ENCODE data around the gene ING5.
A peak's percentile ranks its signal among the peaks of the same experiment; 100 is the strongest.

The ING5 gene

GRCh38 chr2:241701399-241702154 is at the start of gene ING5:
Gene ING5 (plus strand): TSS chr2:241702039. CDS start chr2:241702066, 27 bp downstream.
- Histone ChIP-seq H3K9me3 (ENCODE audit: low read length) (peaks cover 6% of the 10 kb centered on the region), H3K27ac (ENCODE audit: low read depth, low read length, poor library complexity, severe bottlenecking) (peak within 1 kb of the TSS; percentile 77), H3K27me3 (ENCODE audit: insufficient read depth, low read length) (no peaks in the 10 kb centered on the region), H3K9me2 (ENCODE audit: low read depth, low read length) (no peaks in the 10 kb centered on the region), H3K4me3 (ENCODE audit: low read depth, low read length, poor library complexity, severe bottlenecking) (peak within 1 kb of the TSS; percentile 77), H3K79me2 (ENCODE audit: insufficient read depth, low read length) (peaks cover 7% of the 10 kb centered on the region; the same call in 1 of the 2 replicates), H2AFZ (ENCODE audit: low read length) (no peak within 1 kb of the TSS), H3K9ac (ENCODE audit: low read length) (peak within 1 kb of the TSS; percentile 93), H4K20me1 (ENCODE audit: insufficient read depth, low read length) (no peaks in the 10 kb centered on the region), H3K36me3 (ENCODE audit: insufficient read depth, low read length) (peaks cover 22% of the 10 kb centered on the region), H3K4me1 (ENCODE audit: insufficient read depth, low read length, severe bottlenecking) (peaks cover 19% of the 10 kb centered on the region), H3F3A (ENCODE audit: insufficient read depth, low read length) (no peaks in the 10 kb centered on the region), H3K4me2 (ENCODE audit: low read length) (peak within 1 kb of the TSS; percentile 90)
- TF ChIP-seq CTCF (IDR thresholded peaks at IDR 0.05; ENCODE audit: low read length) (no peak), EZH2 (IDR thresholded peaks at IDR 0.05; ENCODE audit: borderline replicate concordance, low read length) (no peak)

- Histone ChIP-seq H3K27me3 (ENCODE audit: insufficient read depth, low read length) (no peaks in the 10 kb centered on the region), H3K79me2 (ENCODE audit: insufficient read depth, low read length) (no peaks in the 10 kb centered on the region), H3K9me2 (ENCODE audit: low read depth, low read length) (no peaks in the 10 kb centered on the region), H3K4me3 (ENCODE audit: low read depth, low read length, poor library complexity, severe bottlenecking) (no peak overlapping the region), H3K27ac (ENCODE audit: low read depth, low read length, poor library complexity, severe bottlenecking) (no peak overlapping the region), H4K20me1 (ENCODE audit: insufficient read depth, low read length) (no peaks in the 10 kb centered on the region), H3K9me3 (ENCODE audit: low read length) (no peaks in the 10 kb centered on the region), H3K9ac (ENCODE audit: low read length) (no peak overlapping the region), H3K4me2 (ENCODE audit: low read length) (no peak overlapping the region), H3K4me1 (ENCODE audit: insufficient read depth, low read length, severe bottlenecking) (no peaks in the 10 kb centered on the region), H3F3A (ENCODE audit: insufficient read depth, low read length) (no peaks in the 10 kb centered on the region), H2AFZ (ENCODE audit: low read length) (no peak overlapping the region), H3K36me3 (ENCODE audit: insufficient read depth, low read length) (peaks cover 62% of the 10 kb centered on the region)
- TF ChIP-seq EZH2 (IDR thresholded peaks at IDR 0.05; ENCODE audit: borderline replicate concordance, low read length) (no peak), CTCF (IDR thresholded peaks at IDR 0.05; ENCODE audit: low read length) (no peak)
Measured at GRCh38 chr2:241652142-241652541, 49.7 kb upstream of the ING5 start.

- no peak overlapping the region for H3K27ac ChIP-seq (ENCODE audit: low read depth, low read length, poor library complexity, severe bottlenecking)
- no peak overlapping the region for H3K4me3 ChIP-seq (ENCODE audit: low read depth, low read length, poor library complexity, severe bottlenecking)
- no peak overlapping the region for H2AFZ ChIP-seq (ENCODE audit: low read length)
- H3K4me2 ChIP-seq (ENCODE audit: low read length): no peak overlapping the region
- H3K9ac ChIP-seq (ENCODE audit: low read length): no peak overlapping the region
- no peaks in the 10 kb centered on the region for H4K20me1 ChIP-seq (ENCODE audit: insufficient read depth, low read length)
- no peaks in the 10 kb centered on the region for H3K9me2 ChIP-seq (ENCODE audit: low read depth, low read length)
- TF ChIP-seq CTCF (IDR thresholded peaks at IDR 0.05; ENCODE audit: low read length) (no peak), EZH2 (IDR thresholded peaks at IDR 0.05; ENCODE audit: borderline replicate concordance, low read length) (no peak)
- H3K4me1 ChIP-seq (ENCODE audit: insufficient read depth, low read length, severe bottlenecking): no peaks in the 10 kb centered on the region
- no peaks in the 10 kb centered on the region for H3F3A ChIP-seq (ENCODE audit: insufficient read depth, low read length)
- H3K9me3 ChIP-seq (ENCODE audit: low read length): no peaks in the 10 kb centered on the region
- H3K36me3 ChIP-seq (ENCODE audit: insufficient read depth, low read length): peaks cover 64% of the 10 kb centered on the region
- H3K27me3 ChIP-seq (ENCODE audit: insufficient read depth, low read length): no peaks in the 10 kb centered on the region
- no peaks in the 10 kb centered on the region for H3K79me2 ChIP-seq (ENCODE audit: insufficient read depth, low read length)
Measured at GRCh38 chr2:241652722-241653121, 49.1 kb upstream of the ING5 start.
